OCI-LY1 (cell line): ENCODE results near the gene SERGEF.

Experiments
- CTCF ChIP-seq: fragments of 200-600 bp; sonication (generic), shearing (Covaris generic); IDR thresholded peaks from 2 replicates; pipeline ENCODE4 v1.5.1; 2017; ENCODE audit warnings: mild to moderate bottlenecking, antibody characterized with exemption, low read length, moderate library complexity, mixed read lengths
- EZH2 ChIP-seq: fragments of 200-600 bp; sonication (generic), shearing (Covaris generic); IDR thresholded peaks from 2 replicates; pipeline ENCODE4 v1.8.0; 2017; ENCODE audit warnings: borderline replicate concordance, mixed run types, mild to moderate bottlenecking, antibody characterized with exemption, low read length, moderate library complexity, mixed read lengths

GRCh38 chr11:17786824-17787525, 225.9 kb downstream of the SERGEF start:
- TF ChIP-seq CTCF (no peak), EZH2 (no peak)
